GM21723 (cell line): ENCODE results near the gene RBFOX1.

Experiments used
- ATAC-seq: cut with Tn5 transposase; IDR thresholded peaks from one replicate; pipeline ENCODE4 v1.9.1; 2021; ENCODE audit warnings: mild to moderate bottlenecking, moderate library complexity; ENCODE audit not compliant: unreplicated experiment

Gene RBFOX1

DNA sequence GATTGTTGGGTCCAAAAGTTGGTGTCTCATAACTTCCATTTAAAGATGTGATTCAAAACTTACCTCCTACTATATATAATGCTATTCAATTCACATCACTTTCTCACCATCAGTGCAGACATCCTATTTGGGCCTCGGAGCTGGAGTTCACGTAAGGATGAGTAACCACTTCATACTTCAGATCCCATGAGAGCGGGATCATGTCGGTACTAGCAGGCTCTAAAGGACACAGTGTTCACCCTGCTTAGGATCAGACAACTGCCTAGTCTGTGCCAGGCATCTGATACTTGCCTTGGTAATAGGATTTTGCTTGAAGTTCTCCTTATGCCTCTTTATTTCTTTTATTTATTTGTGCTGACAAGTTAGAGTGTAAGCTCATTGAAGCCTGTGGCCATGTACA, 39.5 kb downstream of the RBFOX1 start:
- no peak for ATAC-seq

DNA sequence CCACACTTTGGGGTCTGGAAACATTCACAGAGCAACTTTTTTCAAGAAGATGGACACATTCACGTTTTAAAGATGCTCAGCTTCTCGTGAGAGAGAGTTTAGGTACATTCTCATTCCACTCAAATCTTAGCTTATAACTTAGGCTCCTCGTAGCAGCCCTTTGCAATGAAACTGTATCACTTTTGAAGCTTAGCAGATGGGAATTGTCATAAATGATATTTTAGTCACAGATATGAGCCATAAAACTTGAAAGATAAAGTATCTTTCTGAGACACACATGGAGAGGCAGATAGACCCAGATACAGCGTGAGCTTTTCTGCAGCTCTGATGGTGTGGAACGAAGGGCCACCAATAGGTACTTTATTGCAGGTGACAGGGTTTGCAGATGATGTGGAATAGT, 41.1 kb downstream of the RBFOX1 start:
- ATAC-seq, result no peak

DNA sequence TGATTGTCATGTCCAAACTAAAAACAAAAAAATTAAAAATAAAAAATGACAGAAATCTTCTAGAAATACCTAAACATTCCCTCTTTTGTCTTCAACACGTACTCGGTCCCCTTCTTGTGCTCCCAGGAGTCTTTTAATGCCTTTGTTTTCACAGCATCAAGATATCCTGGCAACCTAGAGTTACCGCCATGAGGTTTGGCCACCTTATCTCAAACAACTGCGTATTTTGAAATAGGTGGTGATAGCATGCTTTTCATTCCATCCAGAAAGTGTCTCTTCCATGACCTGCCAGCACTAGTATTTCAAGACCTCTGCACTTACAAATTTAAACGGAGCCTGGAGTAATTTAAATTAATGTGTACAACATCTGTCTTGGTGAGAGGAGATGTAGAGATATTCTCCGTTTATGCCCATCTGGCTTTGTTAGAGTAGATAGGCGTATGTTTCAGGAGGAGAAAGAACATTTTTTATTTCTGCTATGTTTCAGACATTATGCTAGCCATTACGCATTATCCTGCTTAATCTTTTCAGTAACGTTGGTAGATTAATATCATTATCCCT, 42.0 kb downstream of the RBFOX1 start:
- ATAC-seq, result no peak

DNA sequence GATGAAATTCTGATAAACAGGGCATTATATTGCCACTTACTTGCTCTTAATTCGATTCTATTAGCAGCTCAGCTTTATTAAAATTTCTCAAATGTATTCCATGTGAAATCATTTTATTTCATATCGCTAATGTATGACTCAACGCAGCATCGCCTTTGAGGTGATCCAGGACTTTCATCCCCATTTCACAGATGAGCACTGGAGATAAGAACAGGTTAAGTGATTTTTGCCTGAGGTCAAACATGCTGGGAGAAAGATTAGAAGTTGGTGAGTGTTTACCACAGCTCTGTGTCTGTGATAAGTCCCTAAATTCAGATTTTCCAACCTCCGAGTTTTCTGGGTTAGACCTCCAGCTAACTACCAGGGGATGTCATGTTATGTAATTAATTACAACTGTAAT, 43.6 kb downstream of the RBFOX1 start:
- no peak for ATAC-seq

DNA sequence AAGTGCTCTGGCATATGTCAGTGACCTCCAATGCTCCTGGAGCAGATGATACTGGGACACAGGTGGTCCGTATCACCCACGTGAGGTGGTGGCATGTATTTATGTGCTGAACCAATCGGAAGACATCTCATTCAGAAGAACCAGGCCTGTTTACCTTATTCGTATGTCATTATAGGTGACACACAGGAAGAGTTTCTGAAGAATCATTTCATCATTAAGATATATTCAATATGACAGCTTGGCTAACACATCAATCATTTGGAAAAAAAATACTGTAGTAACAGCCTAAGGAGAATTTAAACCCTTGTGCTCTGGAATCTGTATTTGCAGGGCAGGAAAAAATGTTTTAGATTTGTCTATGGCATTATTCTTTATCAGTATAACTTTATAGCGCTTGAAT, 44.6 kb downstream of the RBFOX1 start:
- ATAC-seq, result no peak

DNA sequence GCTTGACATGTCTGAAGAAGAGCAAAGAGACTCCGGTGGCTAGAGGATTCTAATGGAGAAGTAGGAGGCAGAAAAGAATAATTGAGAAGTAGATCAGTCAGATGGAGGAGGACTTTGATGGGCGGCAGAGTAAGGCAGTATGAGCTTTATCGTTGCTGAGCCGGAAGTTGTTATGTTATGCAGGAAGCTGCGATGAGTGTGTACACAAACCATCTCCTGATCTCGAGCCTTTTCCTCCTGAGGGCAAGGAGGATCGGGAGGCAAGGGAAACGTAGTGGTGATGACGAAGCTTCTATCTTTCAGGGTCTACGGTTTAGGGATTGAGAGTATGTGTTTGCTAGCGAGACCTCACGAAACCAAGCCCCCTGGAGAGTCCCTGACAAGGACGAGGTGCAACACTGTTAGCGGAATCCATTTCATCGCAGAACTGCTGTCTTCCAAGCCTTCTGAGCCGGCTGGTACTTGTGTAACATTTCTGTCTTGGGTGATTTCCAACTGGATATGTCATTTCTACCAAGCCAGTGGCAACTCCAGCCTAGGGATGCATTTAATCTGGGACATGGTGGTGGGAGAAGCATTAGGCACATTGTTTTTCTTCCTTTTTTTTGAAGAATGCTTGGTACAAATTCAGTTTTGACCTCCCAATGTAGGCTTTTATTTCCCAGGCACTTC, 45.5 kb downstream of the RBFOX1 start:
- no peak for ATAC-seq

DNA sequence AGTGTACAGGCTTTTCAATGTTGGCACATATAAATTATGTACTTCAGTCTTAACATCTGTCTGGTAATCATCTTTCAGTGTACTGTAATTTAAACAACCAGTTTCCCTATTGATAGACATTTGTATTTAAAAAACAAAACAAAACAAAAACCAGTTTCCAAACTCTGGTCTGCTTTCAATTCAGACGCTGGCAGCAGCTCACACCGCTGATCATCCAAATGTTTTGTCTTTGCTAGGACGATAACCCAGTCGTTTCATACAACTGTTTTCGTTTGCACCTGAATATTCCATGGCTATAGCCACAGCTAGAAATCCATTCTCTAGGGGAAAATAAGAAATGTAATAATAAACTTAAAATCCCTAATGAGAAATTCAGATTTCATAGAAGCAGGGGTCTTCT, 47.8 kb downstream of the RBFOX1 start:
- no peak for ATAC-seq

DNA sequence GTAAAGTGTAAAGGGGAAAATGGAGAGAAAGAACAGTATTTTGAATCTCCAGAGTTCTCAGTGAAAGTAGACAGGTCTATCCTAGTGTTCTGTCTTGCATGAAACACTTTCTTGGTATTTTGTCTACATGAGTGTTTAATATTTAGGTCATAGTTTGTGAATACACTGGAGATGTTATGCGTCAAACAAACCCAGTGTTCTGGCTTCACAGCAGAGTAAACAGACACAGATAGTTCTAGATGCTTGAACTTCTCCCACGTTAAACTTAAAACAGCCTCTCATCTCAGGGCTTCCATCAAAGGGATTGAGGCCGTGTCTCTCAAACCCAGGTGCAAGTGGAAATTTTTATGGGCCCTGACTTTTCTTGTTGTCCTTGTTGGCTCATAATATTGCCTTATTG, 48.3 kb downstream of the RBFOX1 start:
- no peak for ATAC-seq

DNA sequence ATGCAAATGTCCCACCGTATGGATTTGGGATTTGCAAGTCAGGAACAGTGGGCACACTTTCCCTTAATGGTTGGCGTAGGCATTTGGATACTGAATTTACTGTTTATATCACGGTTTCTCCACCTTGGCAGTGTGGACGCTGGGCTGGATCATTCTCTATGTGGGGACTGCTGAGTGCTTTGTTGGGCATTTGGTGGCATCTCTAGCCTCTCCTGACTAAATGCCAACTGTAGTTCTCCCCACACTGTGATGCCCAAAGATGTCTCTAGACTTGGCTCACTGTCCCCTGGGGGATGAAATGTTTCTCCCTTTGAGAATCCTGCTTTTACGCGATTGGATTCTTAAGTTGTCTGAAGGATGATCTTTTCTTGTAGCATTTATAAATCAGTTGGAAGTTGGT, 49.0 kb downstream of the RBFOX1 start:
- ATAC-seq, result no peak

DNA sequence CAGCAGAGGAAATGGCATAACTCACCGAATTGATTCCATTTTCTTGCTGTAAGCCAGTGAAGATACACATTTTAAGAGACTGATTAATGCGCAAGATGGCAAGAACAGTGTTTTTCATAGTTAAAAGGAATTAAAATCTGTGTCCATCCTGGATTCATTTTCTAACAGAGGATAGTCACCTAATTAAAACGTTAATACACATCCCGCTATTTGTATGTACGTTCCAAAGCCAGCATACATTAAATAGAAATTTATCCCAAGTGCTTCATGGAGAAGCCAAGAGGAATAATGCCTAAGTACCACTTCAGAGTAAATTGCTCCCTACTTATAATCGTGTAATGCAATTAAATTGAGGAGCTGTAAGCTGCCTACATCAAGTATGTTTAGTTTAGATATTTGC, 49.9 kb downstream of the RBFOX1 start:
- no peak for ATAC-seq

DNA sequence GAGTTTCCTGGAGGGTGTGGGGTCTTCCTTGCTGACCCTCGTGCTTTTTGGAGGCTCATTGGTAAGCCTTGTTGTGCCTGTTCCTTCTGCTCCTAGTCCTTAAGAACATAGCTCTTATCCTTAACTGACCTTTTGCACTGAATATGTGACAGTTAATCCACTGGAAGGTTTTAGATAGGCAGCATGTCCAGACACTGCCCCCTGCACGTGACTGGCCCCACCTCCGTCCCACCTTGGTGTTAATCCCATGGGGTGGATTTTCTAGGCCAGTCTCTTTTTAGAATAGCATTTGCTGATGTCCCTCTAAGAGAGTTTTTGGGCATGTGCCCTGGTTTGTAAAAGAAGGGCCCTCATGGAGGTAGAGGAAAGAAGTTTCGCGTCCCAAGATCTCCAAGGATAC, 58.3 kb downstream of the RBFOX1 start:
- ATAC-seq, result no peak

DNA sequence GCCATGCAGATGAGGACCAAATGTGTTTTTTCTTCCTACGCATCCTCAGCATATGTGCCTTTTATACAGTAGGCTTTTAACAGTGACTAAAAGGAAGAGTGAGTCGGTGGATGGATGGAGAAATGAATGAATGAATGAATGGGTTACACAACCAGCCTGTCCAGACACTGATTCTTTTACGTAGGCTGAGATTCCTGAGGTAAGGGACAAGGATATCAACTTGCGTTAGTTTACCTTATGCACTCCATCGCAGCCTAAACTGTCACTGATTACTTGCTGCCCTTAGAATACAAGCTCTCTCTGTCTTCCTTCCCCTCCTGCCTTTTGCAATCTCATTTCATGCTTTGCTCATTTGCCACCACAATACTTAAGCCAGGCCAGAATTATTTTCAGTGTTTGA, 59.0 kb downstream of the RBFOX1 start:
- ATAC-seq, result no peak

DNA sequence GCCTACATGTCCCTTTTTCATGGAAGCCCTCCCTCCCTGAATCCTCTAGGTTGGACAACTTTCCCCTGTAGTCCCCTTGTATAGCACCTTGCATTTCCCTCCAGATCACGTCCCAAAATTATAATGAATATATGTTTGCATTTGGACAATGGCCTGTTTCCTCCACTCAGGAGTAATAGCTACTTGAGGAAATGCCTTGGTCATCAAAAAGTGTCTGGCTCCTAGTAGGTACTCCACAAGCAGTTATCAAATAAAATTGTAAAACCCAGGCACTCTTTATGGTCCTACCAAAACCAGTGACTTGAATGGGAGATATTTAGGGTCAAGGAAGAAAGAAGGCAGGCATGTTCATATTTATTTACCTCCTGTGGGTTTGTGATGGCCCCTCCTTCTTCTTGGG, 59.6 kb downstream of the RBFOX1 start:
- ATAC-seq, result no peak

DNA sequence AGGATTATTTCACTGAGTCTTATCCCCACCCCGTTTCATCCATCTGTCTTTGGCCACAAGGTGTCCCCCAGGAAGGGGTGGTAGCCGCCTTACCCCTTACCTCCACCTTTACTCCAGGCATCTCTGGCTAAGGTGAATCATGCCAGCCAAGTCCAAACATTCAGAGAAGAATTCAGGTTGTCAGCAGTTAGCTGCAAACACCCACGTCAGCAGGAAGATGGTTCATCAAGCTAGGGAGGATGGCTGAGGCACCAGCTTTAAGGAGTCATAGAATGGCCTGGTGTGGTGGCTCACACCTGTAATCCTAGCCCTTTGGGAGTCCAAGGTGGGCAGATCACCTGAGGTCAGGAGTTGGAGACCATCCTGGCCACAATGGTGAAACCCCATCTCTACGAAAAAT, 61.0 kb downstream of the RBFOX1 start:
- ATAC-seq, result no peak

DNA sequence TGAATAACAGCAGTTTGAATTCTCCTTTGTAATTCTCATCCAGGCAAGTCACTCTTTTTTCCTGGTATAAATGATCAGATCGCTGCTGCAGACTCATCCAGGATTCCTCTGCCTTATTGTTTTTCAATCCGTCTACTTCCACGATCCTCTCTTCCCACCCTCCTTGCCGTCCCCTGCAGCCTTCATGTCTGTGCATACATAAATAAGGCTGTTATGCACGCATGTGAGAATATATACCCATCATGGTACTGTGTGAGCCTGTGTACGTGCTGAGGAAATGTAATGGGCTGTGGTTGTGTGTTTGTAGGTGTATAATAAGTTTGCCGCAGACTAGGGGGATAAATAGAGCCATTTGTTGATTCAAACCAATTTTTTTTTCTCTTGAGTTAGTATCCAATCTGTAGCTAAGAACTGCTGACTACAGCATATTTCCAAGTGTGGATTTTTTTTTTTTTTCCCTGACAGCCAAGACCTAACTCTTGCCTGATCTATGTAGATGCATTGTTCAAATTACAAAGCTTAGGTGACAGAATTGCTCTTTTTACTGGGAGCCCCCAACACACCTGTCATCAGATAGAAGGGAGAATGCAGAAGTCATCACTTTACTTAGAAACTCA, 62.2 kb downstream of the RBFOX1 start:
- no peak for ATAC-seq

DNA sequence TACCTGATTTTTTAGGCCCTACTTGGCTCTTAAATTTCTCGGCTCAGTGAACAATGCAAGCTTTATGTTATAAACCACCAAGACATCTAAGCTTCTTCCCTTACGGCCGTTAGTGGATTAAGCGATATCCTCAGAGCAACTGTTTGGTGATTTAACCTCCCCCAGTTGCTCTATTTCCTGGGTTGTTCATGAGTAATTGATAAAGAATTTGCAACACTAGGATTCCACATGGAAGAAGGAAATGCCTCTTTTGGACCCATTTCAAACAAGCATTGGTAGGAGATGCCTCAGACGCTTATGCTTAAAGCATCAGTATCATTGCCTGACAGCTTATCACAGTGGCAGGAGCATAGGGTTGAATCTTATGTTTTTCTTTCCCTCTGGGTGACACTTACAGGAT, 65.3 kb downstream of the RBFOX1 start:
- ATAC-seq, result no peak

DNA sequence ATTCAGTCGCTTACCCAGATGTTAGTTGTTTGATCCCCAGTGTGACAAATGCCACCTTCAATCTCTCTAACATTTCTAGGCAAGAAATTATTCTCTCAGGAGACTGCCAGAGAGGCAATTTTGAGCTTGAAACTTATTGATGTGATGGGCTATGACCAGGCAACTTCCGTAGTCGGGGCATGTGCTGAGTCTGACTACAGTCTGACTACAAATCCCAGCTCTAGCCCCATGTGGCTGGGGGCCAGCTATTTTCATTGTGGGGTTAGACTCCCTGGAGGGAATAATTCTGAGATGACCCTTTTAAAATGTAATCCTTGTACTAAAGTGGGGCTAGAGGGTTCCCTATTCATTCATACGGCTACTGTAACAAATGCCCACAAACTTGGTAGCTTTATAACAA, 65.9 kb downstream of the RBFOX1 start:
- no peak for ATAC-seq

DNA sequence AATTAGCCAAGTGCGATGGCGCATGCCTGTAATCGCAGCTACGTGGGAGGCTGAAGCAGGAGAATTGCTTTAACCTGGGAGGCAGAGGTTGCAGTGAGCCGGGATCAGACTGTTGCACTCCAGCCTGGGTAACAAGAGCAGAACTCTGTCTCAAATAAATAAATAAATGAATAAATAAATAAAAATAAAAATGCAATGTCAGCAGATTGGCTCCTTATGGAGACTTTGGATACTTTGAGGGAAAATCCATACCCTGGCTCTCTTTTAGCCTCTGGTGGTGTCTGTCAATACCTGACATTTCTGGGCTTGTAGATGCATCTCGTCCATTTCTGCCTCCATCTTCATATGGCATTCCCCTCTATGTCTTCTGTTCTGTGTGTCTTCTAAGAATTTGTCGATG, 66.7 kb downstream of the RBFOX1 start:
- ATAC-seq, result no peak

DNA sequence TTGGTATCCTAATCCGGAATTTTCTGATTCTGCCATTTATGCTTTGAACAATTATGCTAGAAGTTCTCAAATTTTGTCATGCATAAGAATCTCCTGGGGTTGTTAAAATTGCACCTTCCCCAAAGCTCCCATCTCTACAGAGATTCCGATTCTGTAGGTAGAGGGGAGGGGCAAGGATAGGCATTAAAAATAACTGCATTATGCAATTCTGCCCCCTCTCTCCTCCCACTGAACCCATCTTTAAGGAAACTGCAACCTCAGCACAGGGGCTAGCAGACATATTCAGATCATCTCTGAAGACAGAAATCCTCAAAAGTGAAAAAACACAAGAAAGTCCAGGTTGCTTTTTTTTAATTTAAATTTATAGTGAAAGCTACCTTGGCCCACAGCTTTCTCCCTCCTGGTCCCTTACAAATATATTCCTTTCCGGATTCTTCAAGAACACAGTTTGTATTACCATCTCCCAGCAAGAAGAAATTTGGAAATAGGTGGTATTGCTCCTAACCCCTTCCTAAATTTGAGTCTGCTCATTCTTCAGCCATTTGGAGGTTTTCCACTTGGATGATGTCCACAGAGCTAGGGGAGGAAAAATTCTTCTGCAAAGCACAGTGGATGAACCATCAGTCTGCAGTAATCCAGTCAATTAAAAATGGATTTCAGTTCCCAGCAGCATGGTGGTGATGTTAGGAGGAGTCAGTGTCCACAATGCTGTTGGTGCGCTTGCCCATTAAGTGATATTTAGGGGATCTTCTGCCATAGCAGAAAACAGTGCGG, 67.7 kb downstream of the RBFOX1 start:
- no peak for ATAC-seq

DNA sequence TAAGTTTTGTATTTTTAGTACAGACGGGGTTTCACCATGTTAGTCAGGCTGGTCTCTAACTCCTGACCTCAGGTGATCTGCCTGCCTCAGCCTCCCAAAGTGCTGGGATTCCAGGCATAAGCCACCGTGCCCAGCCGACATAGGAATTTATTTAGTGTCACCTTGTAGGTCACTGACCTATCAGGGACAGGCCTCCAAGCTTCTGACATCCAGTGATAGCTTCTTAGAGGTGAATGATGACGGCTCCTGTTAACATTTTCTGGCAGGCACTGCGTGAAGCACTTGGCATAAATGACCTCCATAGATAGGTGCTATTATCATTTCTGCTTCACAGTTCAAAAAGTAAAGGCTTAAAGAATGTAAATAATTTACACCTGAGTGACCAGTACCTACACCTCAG, 71.6 kb downstream of the RBFOX1 start:
- no peak for ATAC-seq

DNA sequence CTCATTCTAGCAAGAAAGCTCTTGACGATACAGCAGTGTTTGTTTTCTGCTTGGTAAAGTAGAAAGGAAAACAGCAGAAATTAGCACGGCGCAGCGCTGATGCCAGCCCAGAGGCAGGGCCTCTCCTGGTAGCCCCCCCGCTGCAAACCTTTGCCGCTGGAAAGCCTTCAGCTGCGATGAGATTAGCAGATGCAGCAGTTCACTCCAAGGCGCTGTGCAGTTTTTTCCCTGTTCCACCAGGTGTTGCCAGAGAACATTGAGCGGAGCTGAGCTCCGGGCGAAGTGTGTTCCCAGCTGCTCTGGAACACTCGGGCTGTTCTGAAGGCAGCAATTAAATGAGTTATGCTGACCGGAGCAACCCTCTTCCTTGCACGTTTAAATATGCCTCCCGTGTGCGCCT, 72.5 kb downstream of the RBFOX1 start:
- ATAC-seq, result no peak
